GM18502 (cell line): ENCODE measurements around the gene SND1.

ENCODE experiments used
- ATAC-seq: cut with Tn5 transposase; IDR thresholded peaks from one replicate; pipeline ENCODE4 v1.9.1; 2021; ENCODE audit warnings: mild to moderate bottlenecking; ENCODE audit not compliant: unreplicated experiment, poor library complexity

Gene SND1

DNA sequence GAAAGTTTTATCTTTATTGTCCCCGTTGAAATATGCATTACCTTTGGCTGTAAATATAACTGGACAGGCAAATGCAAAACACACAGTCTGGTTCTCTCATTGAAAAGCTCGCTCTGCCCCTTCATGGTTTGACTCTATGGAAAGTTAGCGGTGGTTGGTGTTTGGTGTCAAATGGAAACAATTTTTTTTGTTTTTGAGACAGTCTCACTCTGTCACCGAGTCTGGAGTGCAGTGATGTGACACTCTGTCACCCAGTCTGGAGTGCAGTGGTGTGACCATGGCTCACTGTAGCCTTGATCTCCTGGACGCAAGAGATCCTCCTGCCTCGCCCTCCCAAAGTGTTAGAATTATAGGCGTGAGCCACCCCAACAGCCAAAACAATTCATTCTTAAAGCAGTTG, 229.6 kb downstream of the SND1 start:
- no peak for ATAC-seq

DNA sequence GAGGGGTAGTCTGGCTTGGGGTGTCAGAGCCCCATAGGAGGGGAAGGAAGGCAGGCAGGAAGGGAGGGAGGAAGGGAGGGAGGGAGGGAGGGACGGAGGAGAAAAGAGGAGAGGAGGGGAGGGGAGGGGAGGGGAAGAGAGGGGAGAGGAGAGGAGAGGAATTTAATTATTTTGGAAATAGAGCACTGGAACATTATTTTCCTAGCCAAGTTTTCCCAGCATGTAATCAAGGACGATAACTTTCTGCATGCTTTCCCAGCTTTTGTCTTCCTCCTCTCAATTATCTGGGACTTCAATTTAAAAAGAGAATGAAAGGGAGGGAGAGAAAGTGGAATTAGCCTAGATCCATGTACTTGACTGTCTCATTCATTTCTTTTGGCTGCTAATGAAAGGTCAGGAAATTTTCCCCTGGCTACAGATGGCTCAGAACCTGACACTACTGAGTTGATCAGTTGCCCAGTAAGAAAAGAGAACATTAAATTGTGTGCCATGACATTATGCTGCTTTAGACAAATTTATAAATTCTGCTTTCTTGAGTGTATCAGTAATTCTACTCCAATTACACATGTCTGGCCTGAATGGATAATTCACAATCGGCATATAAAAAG, 230.4 kb downstream of the SND1 start:
- ATAC-seq, result no peak

DNA sequence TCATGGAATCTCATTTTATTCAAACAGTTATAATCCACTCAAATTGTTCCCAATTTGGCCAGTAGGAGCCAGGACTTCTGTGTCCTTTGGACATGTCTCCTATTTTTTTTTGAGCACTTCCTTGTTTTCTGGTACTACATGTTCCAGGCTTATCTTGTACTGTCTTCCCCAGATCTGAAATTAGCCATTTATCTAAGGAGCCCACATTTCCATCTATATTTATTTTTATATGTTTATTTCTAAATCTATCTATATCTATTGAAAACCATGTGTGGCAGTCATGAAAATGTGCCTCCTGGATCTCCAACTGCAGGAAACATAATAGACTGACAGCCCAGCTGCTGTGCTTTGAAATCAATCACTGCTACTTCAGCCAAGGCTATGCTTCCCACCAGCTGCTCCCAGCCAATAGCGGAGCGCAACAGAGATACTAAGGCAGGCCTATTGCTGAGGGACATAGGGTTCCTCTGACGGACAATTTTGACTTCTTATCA, 232.1 kb downstream of the SND1 start:
- ATAC-seq, result no peak

DNA sequence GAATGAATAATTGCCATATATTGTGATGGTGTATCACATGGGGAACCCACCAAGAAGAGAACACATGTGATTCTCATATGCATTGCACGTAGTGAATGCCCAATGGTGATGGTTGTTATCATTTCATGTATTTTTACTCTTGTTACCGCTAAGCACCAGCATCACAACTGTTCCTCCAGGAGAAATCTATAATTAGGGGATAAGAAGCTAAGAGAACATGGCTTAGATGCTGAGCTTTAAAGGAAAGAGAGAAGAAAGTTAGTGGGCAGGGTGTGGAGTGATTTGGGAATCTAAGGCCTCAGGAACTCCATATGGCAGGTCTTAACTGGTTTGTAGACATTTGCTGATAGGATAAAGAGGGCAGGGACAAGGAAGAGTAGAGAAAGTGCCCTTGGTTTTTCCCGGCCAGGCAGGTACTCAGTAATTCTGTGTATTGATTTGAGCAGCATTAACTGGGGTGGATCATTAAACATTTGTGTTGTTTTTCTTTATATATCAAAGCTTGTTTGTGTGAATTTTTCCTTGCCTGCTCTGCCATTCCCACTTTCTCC, 233.3 kb downstream of the SND1 start:
- no peak for ATAC-seq

DNA sequence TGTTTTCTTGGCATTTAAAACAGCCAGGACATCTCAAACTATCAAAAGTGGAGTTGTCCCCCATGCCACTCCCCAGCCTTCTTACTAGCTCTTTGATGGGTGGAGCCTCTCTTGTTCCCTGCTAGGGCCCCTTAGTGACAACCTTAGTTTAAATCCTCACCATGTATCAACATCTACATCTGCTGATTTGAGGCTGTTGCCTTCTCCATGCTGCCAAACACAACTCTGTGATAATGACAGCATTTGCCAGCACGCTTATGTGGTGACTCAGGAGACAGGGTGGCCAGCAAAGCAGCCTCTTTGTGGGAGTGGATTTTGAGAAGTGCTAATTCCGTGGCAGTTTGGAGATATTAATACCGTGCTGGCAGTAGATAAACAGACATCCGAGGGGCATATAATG, 233.8 kb downstream of the SND1 start:
- ATAC-seq, result no peak

DNA sequence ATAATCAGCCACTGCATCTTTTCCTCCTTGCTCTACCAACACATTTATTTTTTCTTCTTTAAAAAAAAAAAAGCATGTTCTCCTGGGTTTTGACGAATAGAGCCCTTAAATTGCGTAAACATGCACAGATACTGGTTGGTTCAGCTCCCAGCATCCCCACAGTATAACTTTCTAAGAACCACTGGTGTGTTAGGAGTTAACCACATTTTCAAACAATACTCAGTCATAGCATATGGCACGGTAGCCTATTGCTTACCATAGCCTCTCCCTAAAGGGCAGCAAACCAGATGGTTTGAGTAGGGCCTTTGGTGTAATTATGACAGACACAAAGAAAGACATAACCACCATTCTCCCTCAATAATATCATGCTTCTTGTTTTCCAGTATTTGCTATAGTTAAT, 234.3 kb downstream of the SND1 start:
- no peak for ATAC-seq

DNA sequence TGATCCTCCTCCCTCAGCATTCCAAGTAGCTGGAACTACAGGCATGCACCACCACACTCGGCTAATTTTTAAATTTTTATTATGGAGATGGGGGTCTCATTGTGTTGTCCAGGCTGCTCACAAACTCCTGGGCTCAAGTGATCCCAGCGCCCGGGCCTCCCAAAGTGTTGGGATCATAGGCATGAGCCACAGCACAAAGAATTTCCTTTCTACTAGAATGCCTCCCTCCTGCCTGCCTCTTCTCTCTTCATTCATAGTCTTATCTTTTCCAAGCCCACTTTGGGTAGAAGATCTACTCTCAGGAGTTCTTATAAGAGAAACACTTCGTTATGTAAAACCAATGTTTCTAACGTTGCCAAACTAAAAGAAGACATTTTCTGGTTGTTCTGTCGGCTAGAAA, 235.1 kb downstream of the SND1 start:
- ATAC-seq, result no peak

DNA sequence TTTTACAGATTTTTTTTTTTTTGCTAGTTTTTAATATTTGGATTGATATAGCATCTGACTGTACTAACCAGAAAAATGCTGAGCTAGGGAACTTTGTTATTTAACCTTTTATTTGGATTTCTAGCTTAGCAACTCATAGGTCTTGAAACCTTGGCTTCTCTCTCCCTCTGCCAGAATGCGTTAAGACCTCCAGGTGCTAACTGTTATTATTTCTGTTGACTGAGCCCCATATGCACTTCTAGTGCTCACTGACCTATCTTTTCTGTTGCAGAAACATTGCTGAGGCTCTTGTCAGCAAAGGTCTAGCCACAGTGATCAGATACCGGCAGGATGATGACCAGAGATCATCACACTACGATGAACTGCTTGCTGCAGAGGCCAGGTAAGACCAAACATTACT, 235.6 kb downstream of the SND1 start:
- no peak for ATAC-seq

DNA sequence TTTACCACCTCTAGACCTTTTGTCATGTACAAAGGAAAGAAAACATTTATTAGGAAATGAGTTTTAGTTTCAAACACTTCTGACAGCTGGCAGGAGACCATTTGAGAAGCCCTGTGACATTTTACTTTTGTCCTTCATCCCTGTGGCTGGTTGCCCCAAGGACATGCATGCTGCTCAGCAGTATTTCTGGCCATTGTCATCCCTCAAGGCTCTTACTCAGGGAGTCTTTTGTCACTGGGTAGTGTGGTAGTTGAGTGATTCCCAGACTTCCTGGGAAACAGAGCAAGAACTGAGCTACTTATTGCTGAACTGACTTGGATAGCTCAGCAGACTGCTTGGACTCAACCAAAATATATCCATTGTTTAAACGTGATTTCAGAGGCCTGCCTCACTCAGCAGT, 236.4 kb downstream of the SND1 start:
- ATAC-seq, result no peak

DNA sequence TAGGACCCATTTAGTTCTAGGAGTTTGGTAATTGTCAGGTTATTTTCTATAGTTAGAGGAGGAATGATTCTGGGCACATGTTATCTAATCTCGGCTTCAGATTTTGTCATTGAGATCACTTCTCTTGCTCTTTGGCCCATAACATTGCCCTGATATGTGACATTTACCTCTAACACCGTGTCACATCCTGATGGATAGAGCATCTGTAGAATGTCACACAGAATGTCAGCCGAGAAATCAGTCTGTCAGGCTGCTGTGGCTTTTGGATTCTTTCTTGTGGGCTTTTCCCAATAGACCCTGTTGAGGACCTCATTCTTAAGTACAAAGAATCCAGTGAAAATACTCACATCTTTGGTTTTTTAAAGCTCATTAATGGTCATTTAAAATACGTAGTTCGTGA, 236.8 kb downstream of the SND1 start:
- no peak for ATAC-seq

DNA sequence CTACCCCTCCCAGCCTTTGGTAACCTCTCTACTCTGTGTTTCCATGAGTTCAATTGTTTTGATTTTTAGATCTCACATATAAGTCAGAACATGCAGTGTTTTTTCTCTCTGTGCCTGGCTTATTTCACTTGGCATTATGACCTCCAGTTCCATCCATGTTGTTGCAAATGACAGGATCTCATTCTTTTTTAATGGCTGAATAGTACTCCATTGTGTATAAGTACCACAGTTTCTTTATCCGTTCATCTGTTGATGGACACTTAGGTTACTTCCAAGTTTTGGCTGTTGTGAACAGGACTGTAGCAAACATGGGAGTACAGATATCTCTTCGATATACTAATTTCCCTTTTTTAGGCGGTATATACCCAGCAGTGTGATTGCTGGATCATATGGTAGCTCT, 237.7 kb downstream of the SND1 start:
- no peak for ATAC-seq

DNA sequence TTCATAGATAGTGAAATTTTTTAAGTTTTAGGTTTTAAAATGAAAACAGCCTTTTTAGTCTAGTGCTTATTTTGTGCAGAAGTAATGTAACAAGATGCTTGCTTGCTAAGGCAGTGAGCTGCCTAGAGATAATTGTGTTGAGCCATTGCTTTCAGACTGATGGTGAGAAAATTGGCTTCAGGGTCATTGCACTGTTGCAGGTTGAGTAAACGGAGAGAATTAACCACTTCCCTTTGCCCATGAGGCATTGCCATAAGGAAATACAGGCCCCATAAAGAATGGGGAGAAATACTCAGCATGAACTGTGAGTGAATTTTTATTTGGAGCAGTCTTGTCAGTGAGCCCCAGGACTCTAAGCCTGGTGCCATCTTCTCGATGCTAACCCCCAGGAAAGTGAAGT, 238.7 kb downstream of the SND1 start:
- no peak for ATAC-seq

DNA sequence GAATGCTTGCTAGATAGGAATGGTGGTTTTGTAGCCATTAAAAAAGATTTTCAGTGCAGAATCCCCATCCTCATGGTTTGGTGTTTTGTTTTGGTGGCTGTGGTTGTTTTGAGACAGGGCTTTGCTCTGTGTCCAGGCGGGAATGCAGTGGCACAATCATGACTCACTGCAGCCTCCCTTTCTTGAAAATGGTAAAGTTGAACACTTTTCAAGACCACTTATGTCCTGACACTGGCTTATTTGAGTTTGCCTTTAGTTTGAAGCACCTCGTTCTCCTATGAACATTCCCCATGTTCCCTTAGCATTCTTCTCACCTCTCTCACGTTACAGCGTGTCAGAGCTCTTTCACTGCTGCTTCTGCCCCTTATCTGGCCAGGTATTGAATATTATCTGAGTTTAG, 239.2 kb downstream of the SND1 start:
- ATAC-seq, result no peak

DNA sequence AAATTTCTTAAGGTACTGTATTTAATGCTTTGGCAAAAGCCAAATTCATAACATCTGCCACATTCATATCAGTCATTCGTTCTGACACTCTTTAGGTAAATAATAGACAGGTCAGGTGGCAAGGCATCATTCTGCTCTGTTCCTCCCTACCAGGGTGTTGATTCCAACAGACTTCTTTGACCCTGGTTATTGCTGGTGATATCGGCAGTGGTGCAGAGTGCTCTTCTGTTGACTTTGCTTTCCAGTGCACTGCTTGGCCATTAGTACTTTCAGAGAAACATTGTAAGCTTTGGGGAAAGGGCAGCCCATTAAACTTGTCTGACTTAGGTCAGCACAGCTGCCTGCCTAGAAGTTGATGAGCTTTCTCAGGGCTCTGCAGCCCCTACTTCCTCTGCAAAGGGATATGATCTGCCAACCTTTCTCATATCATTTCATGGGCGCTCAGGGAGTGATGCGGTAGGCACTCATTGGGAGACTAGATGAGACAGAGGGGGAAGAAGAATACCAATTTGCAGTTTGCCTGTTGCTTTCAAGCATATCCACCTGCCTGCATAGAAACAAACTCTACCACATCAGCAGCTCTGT, 240.0 kb downstream of the SND1 start:
- ATAC-seq, result no peak

DNA sequence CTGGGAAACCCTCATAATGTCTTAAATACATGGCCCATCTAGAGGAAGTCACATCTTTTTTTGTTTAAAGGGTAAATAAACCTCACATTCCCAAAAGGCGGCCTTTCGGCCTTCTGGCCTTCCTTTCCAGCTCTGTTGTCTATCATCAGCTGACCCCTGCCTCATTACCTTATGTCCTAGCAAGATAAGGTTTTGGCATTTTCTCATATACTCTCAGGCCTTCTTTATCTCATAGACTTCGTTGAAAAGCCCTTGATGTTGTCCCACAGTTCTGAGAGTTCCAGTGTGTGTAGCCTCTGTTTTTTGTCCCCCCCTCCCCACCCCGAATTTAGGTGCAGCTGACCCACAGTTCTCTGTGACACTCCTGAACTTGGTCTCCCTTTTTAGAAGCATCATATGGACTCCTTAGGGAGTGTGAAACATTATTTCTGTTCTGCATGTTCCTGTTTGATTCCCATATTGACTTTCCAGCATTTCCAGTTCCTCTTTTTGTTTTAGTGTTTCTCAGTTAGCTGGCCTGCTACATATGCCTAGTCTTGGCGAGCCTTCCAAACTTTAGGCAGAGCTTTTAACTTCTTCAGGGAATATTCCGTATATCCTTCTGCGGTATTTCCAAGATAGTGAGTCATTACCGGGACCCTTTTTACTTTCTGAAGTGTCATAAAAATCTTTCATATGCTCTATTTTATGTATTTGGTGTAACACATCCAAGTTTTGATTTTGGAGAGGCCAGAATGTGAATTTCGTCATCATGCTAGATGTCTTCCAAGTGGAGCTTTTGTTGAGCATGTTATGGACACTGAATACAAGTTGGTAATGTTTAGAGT, 240.7 kb downstream of the SND1 start:
- ATAC-seq, result no peak

DNA sequence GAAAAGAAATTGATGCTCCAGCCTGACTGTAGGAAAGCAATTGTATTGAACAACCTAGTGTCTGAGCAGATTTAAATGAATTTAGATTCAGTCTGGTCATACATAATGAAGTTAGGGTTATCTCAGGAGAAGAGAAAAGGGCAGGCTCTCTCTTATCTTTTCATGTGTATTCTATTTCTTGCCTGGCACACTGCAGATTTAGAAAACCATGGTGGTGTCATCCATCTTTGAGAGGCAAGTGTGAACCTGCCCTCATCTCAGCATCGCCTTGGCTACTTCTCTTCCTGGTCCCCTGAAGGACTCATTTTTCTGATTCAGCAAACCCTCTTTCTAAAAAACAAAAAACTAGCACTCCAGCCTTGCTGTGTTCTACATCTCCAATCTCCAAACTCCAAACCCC, 241.6 kb downstream of the SND1 start:
- ATAC-seq, result no peak

DNA sequence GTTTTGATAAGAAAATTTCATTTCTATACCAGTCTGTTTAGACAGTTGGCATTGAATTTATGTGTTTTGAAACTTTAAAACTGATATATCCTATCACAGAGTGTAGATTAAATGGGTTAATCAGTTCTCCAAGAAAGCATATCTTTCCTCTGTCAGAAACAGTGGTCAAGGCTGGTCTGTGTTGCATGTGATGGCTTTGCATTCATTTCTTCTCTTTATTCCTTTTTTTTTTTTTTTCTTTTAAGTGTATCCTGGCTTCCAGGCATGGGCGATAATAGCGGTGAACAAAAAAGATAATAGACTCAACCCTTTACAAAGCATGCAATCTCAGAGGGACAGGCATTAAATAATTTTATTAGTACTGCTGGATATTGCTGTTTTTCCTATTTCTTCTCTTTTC, 242.6 kb downstream of the SND1 start:
- no peak for ATAC-seq

DNA sequence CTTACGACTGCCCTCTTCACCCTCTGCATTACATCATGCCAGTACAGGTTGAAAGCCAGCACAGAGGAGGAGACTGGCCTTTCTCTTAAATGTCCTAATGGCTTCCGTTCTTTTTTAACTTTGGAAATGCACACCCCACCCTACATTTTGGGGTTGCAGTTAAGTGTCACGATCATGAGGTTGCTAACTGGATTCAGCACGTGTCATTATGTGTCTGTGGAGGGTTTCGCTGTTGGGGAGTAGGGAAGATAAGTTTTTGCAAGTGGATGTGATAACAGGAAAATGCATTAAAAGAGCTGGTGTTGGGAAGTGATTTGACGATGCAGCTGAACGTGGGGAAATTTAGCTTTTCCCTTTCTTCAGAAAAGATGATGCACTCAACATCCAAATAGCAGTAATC, 243.4 kb downstream of the SND1 start:
- ATAC-seq, result no peak

DNA sequence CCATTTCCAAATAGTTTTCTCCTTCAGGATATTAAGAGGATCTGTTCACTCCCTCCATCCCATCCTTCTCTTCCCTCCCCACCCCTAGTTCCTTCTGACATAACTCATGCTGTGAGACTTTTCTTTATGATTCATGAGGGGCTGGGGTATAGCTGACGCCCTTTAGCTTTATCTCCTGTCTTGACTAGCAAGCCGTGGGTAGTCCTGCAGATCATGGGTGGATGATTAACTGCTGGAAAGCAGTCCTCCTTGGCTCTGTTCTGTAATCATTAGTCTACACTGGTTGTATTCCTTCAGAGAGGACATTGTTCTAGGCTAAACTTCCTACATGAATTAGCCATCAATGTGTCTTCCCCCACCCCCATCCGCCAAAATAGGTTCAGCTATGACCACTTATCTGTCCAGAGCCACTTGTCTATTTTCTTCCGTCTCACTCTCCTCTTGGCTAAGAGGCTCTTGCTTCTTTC, 243.9 kb downstream of the SND1 start:
- ATAC-seq, result no peak

DNA sequence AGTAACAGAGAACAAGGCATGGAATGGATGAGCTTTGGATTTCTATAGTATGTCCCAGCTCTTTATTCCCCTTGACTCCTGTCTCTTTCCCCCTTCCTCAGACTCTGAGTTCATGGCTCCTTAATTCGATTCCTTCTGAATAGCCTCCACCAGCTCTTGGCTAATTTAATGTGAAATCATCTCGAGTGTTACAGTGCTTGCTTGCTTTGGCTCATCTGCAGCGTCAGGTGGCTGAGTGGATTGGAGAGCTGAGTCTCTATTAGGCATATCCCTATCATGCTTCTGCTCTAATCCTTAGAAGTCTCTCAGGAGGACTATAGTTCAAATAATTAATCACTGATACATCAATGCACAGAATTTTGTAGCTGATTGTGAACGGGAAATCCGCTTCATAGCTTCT, 244.7 kb downstream of the SND1 start:
- ATAC-seq, result no peak

DNA sequence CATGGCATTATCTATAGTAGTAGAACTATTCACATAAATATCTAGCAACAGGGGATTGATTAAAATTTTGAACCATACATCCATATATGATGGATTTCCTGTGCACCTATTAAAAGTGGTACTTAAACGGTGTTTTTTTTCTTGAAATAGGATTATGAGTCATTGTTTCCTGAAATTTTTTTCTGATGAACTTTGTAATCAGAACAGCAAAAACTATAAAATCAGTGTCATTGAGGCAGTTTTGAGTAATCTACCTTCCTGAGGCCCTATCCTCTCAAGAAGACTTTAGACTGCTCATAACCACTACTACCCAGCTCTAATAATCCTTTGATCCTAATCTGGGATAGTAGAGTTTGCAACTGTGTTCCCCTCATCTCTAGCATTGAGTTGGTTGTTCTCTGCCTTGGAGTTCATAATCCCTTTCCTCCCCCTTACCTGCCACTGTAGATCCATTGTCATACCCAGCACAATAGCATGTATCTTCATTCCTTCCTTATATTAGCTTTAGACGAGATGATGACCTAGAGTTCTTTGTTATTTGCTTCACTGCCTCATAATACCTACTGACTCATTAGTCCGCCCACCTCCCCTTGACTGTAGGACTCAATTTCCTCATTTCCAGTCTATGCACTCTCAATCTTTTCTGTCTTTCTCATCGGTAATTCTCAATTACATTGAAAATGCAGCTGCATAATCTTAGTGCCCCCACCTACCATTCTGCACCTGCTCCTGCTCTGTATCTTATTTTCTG, 245.9 kb downstream of the SND1 start:
- no peak for ATAC-seq
